Bronchial epithelial cell (primary cell): ENCODE measurements around the gene SCAMP2. TPM values are rescaled to one million over a fixed set of nuclear protein-coding genes. Genes with fewer than 3 reads are reported as not detected.
"Not testable (repeated sequence)": the region's sequence is repeated elsewhere in the genome, so short reads cannot be mapped to it uniquely, and the experiment has no call there.

Experiments used
- DNase-seq: peaks from one replicate; pipeline ENCODE4 v3.0.0-alpha.2; 2010; ENCODE audit warnings: low read depth
- FAIRE-seq: peaks from 2 replicates; lab custom pipeline; 2011; peaks lifted over from hg19 to GRCh38; lab: Jason Lieb, UNC
- H3K27me3 ChIP-seq: 2 replicates; pipeline ENCODE4 v1.5.1; 2011; ENCODE audit warnings: low read length; ENCODE audit not compliant: control insufficient read depth, insufficient read depth
- H3K36me3 ChIP-seq: 2 replicates; pipeline ENCODE4 v1.5.1; 2011; ENCODE audit warnings: low read length; ENCODE audit not compliant: control insufficient read depth, insufficient read depth
- H3K4me3 ChIP-seq: 2 replicates; pipeline ENCODE4 v1.5.1; 2011; ENCODE audit warnings: mild to moderate bottlenecking, low read depth, low read length, control low read depth
- total RNA-seq: library from RNA; depleted of rRNA; stranded (reverse); fragments of >200 nt; gene quantifications from 2 replicates; pipeline ENCODE4 v1.2.1, GENCODE V29; 2014
- TF ChIP-seq, protein P1 (sequence below): IDR thresholded peaks from 2 replicates; pipeline ENCODE4 v1.5.1; 2011; ENCODE audit warnings: mild to moderate bottlenecking, moderate library complexity, low read length, control low read depth, inconsistent platforms; ENCODE audit not compliant: insufficient read depth, severe bottlenecking

SCAMP2 gene
- 20.5 and 30.7 TPM in 2 replicates for total RNA-seq

- DNase-seq: peak; percentile 89
- Histone ChIP-seq H3K4me3 (peak within 1 kb of the TSS; percentile 73), H3K36me3 (peaks cover 2% of the 10 kb centered on the region), H3K27me3 (no peaks in the 10 kb centered on the region)
- no peak for FAIRE-seq
- TF ChIP-seq, protein P1, sequence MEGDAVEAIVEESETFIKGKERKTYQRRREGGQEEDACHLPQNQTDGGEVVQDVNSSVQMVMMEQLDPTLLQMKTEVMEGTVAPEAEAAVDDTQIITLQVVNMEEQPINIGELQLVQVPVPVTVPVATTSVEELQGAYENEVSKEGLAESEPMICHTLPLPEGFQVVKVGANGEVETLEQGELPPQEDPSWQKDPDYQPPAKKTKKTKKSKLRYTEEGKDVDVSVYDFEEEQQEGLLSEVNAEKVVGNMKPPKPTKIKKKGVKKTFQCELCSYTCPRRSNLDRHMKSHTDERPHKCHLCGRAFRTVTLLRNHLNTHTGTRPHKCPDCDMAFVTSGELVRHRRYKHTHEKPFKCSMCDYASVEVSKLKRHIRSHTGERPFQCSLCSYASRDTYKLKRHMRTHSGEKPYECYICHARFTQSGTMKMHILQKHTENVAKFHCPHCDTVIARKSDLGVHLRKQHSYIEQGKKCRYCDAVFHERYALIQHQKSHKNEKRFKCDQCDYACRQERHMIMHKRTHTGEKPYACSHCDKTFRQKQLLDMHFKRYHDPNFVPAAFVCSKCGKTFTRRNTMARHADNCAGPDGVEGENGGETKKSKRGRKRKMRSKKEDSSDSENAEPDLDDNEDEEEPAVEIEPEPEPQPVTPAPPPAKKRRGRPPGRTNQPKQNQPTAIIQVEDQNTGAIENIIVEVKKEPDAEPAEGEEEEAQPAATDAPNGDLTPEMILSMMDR: no peak
Measured at GRCh38 chr15:74873036-74873755, at the start of gene SCAMP2. TSS of gene SCAMP2 (minus strand) at chr15:74873365. CDS start at chr15:74873255, 110 bp downstream.

DNA sequence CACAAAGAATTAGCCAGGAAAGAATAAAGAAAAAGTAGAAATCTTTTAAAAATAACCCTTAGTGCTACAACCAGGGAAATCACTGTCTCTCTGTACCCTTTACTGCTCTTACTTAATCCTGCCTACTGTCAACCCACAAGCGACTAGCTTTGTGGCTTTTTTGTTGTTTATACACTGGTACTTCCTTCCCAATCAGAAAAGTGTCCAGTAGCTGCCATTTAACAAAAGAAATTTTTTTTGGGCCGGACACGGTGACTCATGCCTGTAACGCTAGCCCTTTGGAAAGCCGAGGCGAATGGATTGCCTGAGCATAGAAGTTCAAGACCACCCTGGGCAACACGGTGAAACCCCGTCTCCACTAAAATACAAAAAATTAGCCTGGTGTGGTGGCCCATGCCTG lies 47.3 kb upstream of the SCAMP2 start:
- TF ChIP-seq, protein P1: no peak
- Histone ChIP-seq H3K27me3 (no peaks in the 10 kb centered on the region), H3K36me3 (peaks cover 10% of the 10 kb centered on the region), H3K4me3 (no peak overlapping the region)
- FAIRE-seq: no peak
- DNase-seq: no peak

DNA sequence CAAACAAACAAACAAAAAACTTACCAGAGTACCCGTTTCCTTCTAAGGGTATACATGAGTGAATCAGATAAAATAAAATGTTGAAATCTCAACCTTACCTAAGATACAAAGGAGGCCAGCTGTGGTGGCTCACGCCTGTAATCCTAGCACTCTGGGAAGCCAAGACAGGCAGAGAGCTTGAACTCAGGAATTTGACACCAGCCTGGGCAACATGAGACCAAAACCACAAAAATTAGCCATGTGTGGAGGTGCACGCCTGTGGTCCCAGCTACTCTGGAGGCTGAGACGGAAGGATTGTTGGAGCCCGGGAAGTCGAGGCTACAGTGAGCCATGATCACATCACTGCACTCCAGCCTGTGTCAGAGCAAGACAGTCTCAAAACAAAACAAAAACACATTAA lies 44.5 kb upstream of the SCAMP2 start:
- Histone ChIP-seq H3K36me3 (peaks cover 9% of the 10 kb centered on the region), H3K27me3 (no peaks in the 10 kb centered on the region), H3K4me3 (no peak overlapping the region)
- DNase-seq (no peak), FAIRE-seq (no peak)
- TF ChIP-seq, protein P1: no peak

DNA sequence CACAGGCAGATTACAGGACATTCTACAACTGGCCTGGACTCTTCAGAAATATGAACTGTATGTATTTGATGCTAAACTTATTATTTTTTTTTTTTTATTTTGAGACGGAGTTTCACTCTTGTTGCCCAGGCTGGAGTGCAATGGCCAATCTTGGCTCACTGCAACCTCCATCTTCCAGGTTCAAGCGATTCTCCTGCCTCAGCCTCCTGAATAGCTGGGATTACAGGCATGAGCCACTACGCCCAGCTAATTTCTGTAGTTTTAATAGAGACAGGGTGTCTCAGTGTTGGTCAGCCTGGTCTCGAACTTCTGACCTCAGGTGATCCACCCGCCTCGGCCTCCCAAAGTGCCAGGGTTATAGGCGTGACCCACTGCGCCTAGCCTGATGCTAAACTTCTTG lies 40.6 kb upstream of the SCAMP2 start:
- not testable (repeated sequence) for H3K4me3 ChIP-seq, DNase-seq, FAIRE-seq, H3K27me3 ChIP-seq, H3K36me3 ChIP-seq

GRCh38 chr15:74913041-74913440 lies 39.9 kb upstream of the SCAMP2 start:
- no peak for FAIRE-seq
- TF ChIP-seq, protein P1: no peak
- peak; percentile 15 for DNase-seq
- peaks cover 7% of the 10 kb centered on the region for H3K36me3 ChIP-seq
- no peaks in the 10 kb centered on the region for H3K27me3 ChIP-seq
- no peak overlapping the region for H3K4me3 ChIP-seq

DNA sequence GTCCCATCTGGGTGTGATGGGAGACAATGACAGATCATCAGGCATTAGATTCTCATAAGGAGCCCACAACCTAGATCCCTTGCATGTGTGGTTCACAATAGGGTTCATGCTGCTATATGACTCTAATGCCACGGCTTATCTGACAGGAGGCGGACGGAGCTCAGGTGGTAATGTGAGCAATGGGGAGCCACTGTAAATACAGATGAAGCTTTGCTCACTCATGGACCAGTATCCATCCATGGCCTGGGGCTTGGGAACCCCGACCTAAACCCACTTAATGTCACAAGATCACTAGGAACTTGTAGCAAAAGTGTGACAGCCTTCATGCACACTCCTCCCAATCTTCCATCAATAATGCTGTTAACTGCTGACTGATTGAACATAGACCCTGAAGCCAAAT lies 35.5 kb upstream of the SCAMP2 start:
- Histone ChIP-seq H3K27me3 (no peaks in the 10 kb centered on the region), H3K36me3 (peaks cover 10% of the 10 kb centered on the region), H3K4me3 (no peak overlapping the region)
- FAIRE-seq: no peak
- no peak for DNase-seq
- TF ChIP-seq, protein P1: no peak
